Measurements from ENCODE around the gene EFNA5.
A peak's percentile ranks its signal among the peaks of the same experiment; 100 is the strongest.

The EFNA5 gene

GRCh38 chr5:107501965-107502675, 168.6 kb downstream of the EFNA5 start:
- no peak for TF ChIP-seq EZH2 (IDR thresholded peaks at IDR 0.05; ENCODE audit: borderline replicate concordance, low read length)
- no peak for TF ChIP-seq CTCF (IDR thresholded peaks at IDR 0.05; ENCODE audit: low read length)
- Histone ChIP-seq H3K9ac (ENCODE audit: low read length) (no peak overlapping the region), H3K27ac (ENCODE audit: low read depth, low read length, poor library complexity, severe bottlenecking) (no peak overlapping the region), H2AFZ (ENCODE audit: low read length) (peak overlapping the region; percentile 91), H4K20me1 (ENCODE audit: insufficient read depth, low read length) (no peaks in the 10 kb centered on the region), H3K27me3 (ENCODE audit: insufficient read depth, low read length) (no peaks in the 10 kb centered on the region), H3K9me2 (ENCODE audit: low read depth, low read length) (no peaks in the 10 kb centered on the region), H3K4me1 (ENCODE audit: insufficient read depth, low read length, severe bottlenecking) (peaks cover 79% of the 10 kb centered on the region), H3K4me2 (ENCODE audit: low read length) (peak overlapping the region; percentile 25; the same call in 1 of the 2 replicates), H3K36me3 (ENCODE audit: insufficient read depth, low read length) (no peaks in the 10 kb centered on the region), H3K4me3 (ENCODE audit: low read depth, low read length, poor library complexity, severe bottlenecking) (no peak overlapping the region), H3F3A (ENCODE audit: insufficient read depth, low read length) (no peaks in the 10 kb centered on the region), H3K79me2 (ENCODE audit: insufficient read depth, low read length) (no peaks in the 10 kb centered on the region), H3K9me3 (ENCODE audit: low read length) (no peaks in the 10 kb centered on the region)

GRCh38 chr5:107500840-107501239, 169.9 kb downstream of the EFNA5 start:
- Histone ChIP-seq H3K9me2 (ENCODE audit: low read depth, low read length) (no peaks in the 10 kb centered on the region), H3K27ac (ENCODE audit: low read depth, low read length, poor library complexity, severe bottlenecking) (peak overlapping the region; percentile 25), H3K36me3 (ENCODE audit: insufficient read depth, low read length) (no peaks in the 10 kb centered on the region), H3F3A (ENCODE audit: insufficient read depth, low read length) (no peaks in the 10 kb centered on the region), H2AFZ (ENCODE audit: low read length) (no peak overlapping the region), H3K9ac (ENCODE audit: low read length) (no peak overlapping the region), H3K79me2 (ENCODE audit: insufficient read depth, low read length) (no peaks in the 10 kb centered on the region), H3K9me3 (ENCODE audit: low read length) (no peaks in the 10 kb centered on the region), H4K20me1 (ENCODE audit: insufficient read depth, low read length) (no peaks in the 10 kb centered on the region), H3K4me2 (ENCODE audit: low read length) (no peak overlapping the region), H3K27me3 (ENCODE audit: insufficient read depth, low read length) (no peaks in the 10 kb centered on the region), H3K4me3 (ENCODE audit: low read depth, low read length, poor library complexity, severe bottlenecking) (no peak overlapping the region), H3K4me1 (ENCODE audit: insufficient read depth, low read length, severe bottlenecking) (peaks cover 66% of the 10 kb centered on the region)
- TF ChIP-seq EZH2 (IDR thresholded peaks at IDR 0.05; ENCODE audit: borderline replicate concordance, low read length) (no peak), CTCF (IDR thresholded peaks at IDR 0.05; ENCODE audit: low read length) (no peak)

- H3K27me3 ChIP-seq (ENCODE audit: insufficient read depth, low read length): no peaks in the 10 kb centered on the region
- no peaks in the 10 kb centered on the region for H3F3A ChIP-seq (ENCODE audit: insufficient read depth, low read length)
- no peak overlapping the region for H3K4me3 ChIP-seq (ENCODE audit: low read depth, low read length, poor library complexity, severe bottlenecking)
- peak overlapping the region; percentile 25 for H3K27ac ChIP-seq (ENCODE audit: low read depth, low read length, poor library complexity, severe bottlenecking)
- no peaks in the 10 kb centered on the region for H3K9me2 ChIP-seq (ENCODE audit: low read depth, low read length)
- no peaks in the 10 kb centered on the region for H3K36me3 ChIP-seq (ENCODE audit: insufficient read depth, low read length)
- no peak overlapping the region for H2AFZ ChIP-seq (ENCODE audit: low read length)
- no peaks in the 10 kb centered on the region for H4K20me1 ChIP-seq (ENCODE audit: insufficient read depth, low read length)
- H3K9ac ChIP-seq (ENCODE audit: low read length): no peak overlapping the region
- H3K4me1 ChIP-seq (ENCODE audit: insufficient read depth, low read length, severe bottlenecking): peaks cover 61% of the 10 kb centered on the region
- H3K4me2 ChIP-seq (ENCODE audit: low read length): no peak overlapping the region
- H3K79me2 ChIP-seq (ENCODE audit: insufficient read depth, low read length): no peaks in the 10 kb centered on the region
- TF ChIP-seq CTCF (IDR thresholded peaks at IDR 0.05; ENCODE audit: low read length) (no peak), EZH2 (IDR thresholded peaks at IDR 0.05; ENCODE audit: borderline replicate concordance, low read length) (no peak)
- H3K9me3 ChIP-seq (ENCODE audit: low read length): no peaks in the 10 kb centered on the region
Observed at GRCh38 chr5:107500347-107500746, 170.4 kb downstream of the EFNA5 start.

Measured in OCI-LY1 (cell line).